IMR-90 (cell line): ENCODE data around the gene TMOD2. TPM values are rescaled to one million over a fixed set of nuclear protein-coding genes. Genes with fewer than 3 reads are reported as not detected.

Experiments used
- ATAC-seq: fragments of 200-7000 bp; cut with Tn5 transposase; 2 replicates; pipeline ENCODE4 v1.9.1; 2020; ENCODE audit warnings: low read depth, mild to moderate bottlenecking, moderate library complexity
- BruUV-seq: library from RNA; stranded (reverse); fragments of 400-500 nt; replicated peaks from 2 replicates; lab custom pipeline; 2021; lab: Mats Ljungman, UMichigan
- CTCF ChIA-PET: fragments of 300-600 bp; formaldehyde crosslinking; extraction: SDS; loops from one replicate; lab custom pipeline; 2021; ENCODE audit warnings: antibody characterized with exemption; lab: Yijun Ruan, JAX
- POLR2A ChIA-PET: fragments of 300-600 bp; sonication (Branson Sonifier 250); formaldehyde crosslinking; loops from one replicate; lab custom pipeline; 2022; ENCODE audit warnings: antibody characterized with exemption; ENCODE audit not compliant: unreplicated experiment; lab: Charles Lee
- DNase-seq: peaks from one replicate; pipeline ENCODE4 v3.0.0; 2013
- H2AFZ ChIP-seq: replicated peaks from 2 replicates; pipeline ENCODE3; 2013; ENCODE audit warnings: low read length, mild to moderate bottlenecking; ENCODE audit not compliant: poor library complexity
- H2AK5ac ChIP-seq: 2 replicates; pipeline ENCODE4 v1.6.1; 2013; ENCODE audit warnings: low read depth, low read length, inconsistent platforms
- H2AK9ac ChIP-seq: replicated peaks from 2 replicates; pipeline ENCODE3; 2013; ENCODE audit warnings: mild to moderate bottlenecking, low read depth, low read length, moderate library complexity; ENCODE audit not compliant: poor library complexity
- H2BK120ac ChIP-seq: 2 replicates; pipeline ENCODE4 v1.6.1; 2013; ENCODE audit warnings: low read depth, low read length, inconsistent platforms
- H2BK15ac ChIP-seq: 3 replicates; pipeline ENCODE4 v1.6.1; 2013; ENCODE audit warnings: low read depth, low read length, inconsistent platforms
- H2BK20ac ChIP-seq: 2 replicates; pipeline ENCODE4 v1.6.1; 2013; ENCODE audit warnings: low read depth, mild to moderate bottlenecking, inconsistent platforms, low read length, moderate library complexity
- H2BK5ac ChIP-seq: 2 replicates; pipeline ENCODE4 v1.6.1; 2013; ENCODE audit warnings: mild to moderate bottlenecking, low read depth, low read length, inconsistent platforms; ENCODE audit not compliant: poor library complexity, severe bottlenecking
- H3K14ac ChIP-seq: replicated peaks from 2 replicates; pipeline ENCODE4 v1.6.1; 2013; ENCODE audit warnings: low read depth, low read length, inconsistent platforms
- H3K18ac ChIP-seq: 2 replicates; pipeline ENCODE4 v1.6.1; 2013; ENCODE audit warnings: low read depth, low read length, control low read depth
- H3K23ac ChIP-seq: 2 replicates; pipeline ENCODE4 v1.6.1; 2013; ENCODE audit warnings: low read depth, low read length, inconsistent platforms
- H3K27ac ChIP-seq: 2 replicates; pipeline ENCODE4 v1.5.1; 2013; ENCODE audit warnings: mild to moderate bottlenecking, control low read depth, low read length; ENCODE audit not compliant: insufficient read depth
- H3K27me3 ChIP-seq: 2 replicates; pipeline ENCODE4 v1.6.1; 2013; ENCODE audit warnings: low read length; ENCODE audit not compliant: control insufficient read depth, insufficient read depth
- H3K36me3 ChIP-seq: 2 replicates; pipeline ENCODE4 v1.6.1; 2013; ENCODE audit warnings: low read length, mixed read lengths; ENCODE audit not compliant: control insufficient read depth, insufficient read depth
- H3K4ac ChIP-seq: 2 replicates; pipeline ENCODE4 v1.6.1; 2013; ENCODE audit warnings: low read depth, low read length, inconsistent platforms
- H3K4me1 ChIP-seq: 2 replicates; pipeline ENCODE4 v1.6.1; 2013; ENCODE audit warnings: low read length, mixed read lengths; ENCODE audit not compliant: control insufficient read depth, insufficient read depth
- H3K4me2 ChIP-seq: 2 replicates; pipeline ENCODE4 v1.6.1; 2013; ENCODE audit warnings: low read depth, mild to moderate bottlenecking, control low read depth, low read length, moderate library complexity
- H3K4me3 ChIP-seq: 2 replicates; pipeline ENCODE4 v1.5.1; 2013; ENCODE audit warnings: low read depth, mild to moderate bottlenecking, control low read depth, low read length, moderate library complexity; ENCODE audit not compliant: insufficient read depth
- H3K56ac ChIP-seq: 2 replicates; pipeline ENCODE4 v1.6.1; 2013; ENCODE audit warnings: low read length, inconsistent platforms; ENCODE audit not compliant: insufficient read depth; ENCODE audit errors: extremely low read depth
- H3K79me1 ChIP-seq, 2 experiments: 2 replicates each; pipeline ENCODE4 v1.6.1; 2013; ENCODE audit warnings: low read length in 2 of 2, inconsistent platforms in 1 of 2, low read depth in 1 of 2
- H3K9ac ChIP-seq: 2 replicates; pipeline ENCODE4 v1.6.1; 2013; ENCODE audit warnings: low read depth, low read length, control low read depth
- H3K9me1 ChIP-seq: 2 replicates; pipeline ENCODE4 v1.6.1; 2013; ENCODE audit warnings: low read length, inconsistent platforms; ENCODE audit not compliant: insufficient read depth
- H3K9me3 ChIP-seq: 2 replicates; pipeline ENCODE4 v1.6.1; 2013; ENCODE audit warnings: low read length; ENCODE audit not compliant: control insufficient read depth, insufficient read depth
- H4K20me1 ChIP-seq: 2 replicates; pipeline ENCODE4 v1.6.1; 2013; ENCODE audit warnings: low read length, inconsistent platforms; ENCODE audit not compliant: insufficient read depth
- H4K5ac ChIP-seq: 2 replicates; pipeline ENCODE4 v1.6.1; 2013; ENCODE audit warnings: mild to moderate bottlenecking, low read depth, low read length, control low read depth
- H4K8ac ChIP-seq, 2 experiments: 2 replicates each; pipeline ENCODE4 v1.6.1; 2013; ENCODE audit warnings: low read depth in 2 of 2, low read length in 2 of 2, control low read depth in 1 of 2, inconsistent platforms in 1 of 2
- H4K91ac ChIP-seq: 2 replicates; pipeline ENCODE4 v1.6.1; 2013; ENCODE audit warnings: low read depth, low read length, inconsistent platforms; ENCODE audit not compliant: insufficient read depth
- BHLHE40 ChIP-seq: fragments of 150-350 bp; IDR thresholded peaks from 2 replicates; pipeline ENCODE4 v1.6.1; 2016; ENCODE audit warnings: mild to moderate bottlenecking, low read depth, low read length
- CEBPB ChIP-seq: IDR thresholded peaks from 2 replicates; pipeline ENCODE4 v1.6.1; 2012; ENCODE audit warnings: low read depth, low read length, improper control_type of control experiment
- CHD1 ChIP-seq: IDR thresholded peaks from 2 replicates; pipeline ENCODE4 v1.6.1; 2012; ENCODE audit warnings: low read depth, low read length, improper control_type of control experiment
- ELK1 ChIP-seq: fragments of 150-350 bp; IDR thresholded peaks from 2 replicates; pipeline ENCODE4 v1.6.1; 2016; ENCODE audit warnings: low read depth, mild to moderate bottlenecking, low read length, moderate library complexity, borderline replicate concordance
- FOS ChIP-seq: fragments of 150-350 bp; IDR thresholded peaks from 2 replicates; pipeline ENCODE4 v1.6.1; 2016; ENCODE audit warnings: low read depth, low read length
- MAFK ChIP-seq: IDR thresholded peaks from 2 replicates; pipeline ENCODE4 v1.6.1; 2012; ENCODE audit warnings: low read depth, low read length, improper control_type of control experiment
- MAZ ChIP-seq: IDR thresholded peaks from 2 replicates; pipeline ENCODE4 v1.6.1; 2012; ENCODE audit warnings: low read depth, mild to moderate bottlenecking, low read length, improper control_type of control experiment, moderate library complexity, borderline replicate concordance
- MXI1 ChIP-seq: IDR thresholded peaks from 2 replicates; pipeline ENCODE4 v1.6.1; 2012; ENCODE audit warnings: low read depth, mild to moderate bottlenecking, low read length, moderate library complexity, borderline replicate concordance
- NFE2L2 ChIP-seq: fragments of 150-350 bp; IDR thresholded peaks from 2 replicates; pipeline ENCODE4 v1.6.1; 2016; ENCODE audit warnings: low read depth, mild to moderate bottlenecking, low read length
- POLR2A ChIP-seq: IDR thresholded peaks from 2 replicates; pipeline ENCODE4 v1.6.1; 2012; ENCODE audit warnings: mild to moderate bottlenecking, low read depth, low read length
- RAD21 ChIP-seq: IDR thresholded peaks from 2 replicates; pipeline ENCODE4 v1.6.1; 2012; ENCODE audit warnings: low read length, improper control_type of control experiment
- RCOR1 ChIP-seq: IDR thresholded peaks from 2 replicates; pipeline ENCODE4 v1.6.1; 2012; ENCODE audit warnings: mild to moderate bottlenecking, low read length, improper control_type of control experiment; ENCODE audit not compliant: insufficient replicate concordance
- RFX5 ChIP-seq: IDR thresholded peaks from 2 replicates; pipeline ENCODE4 v1.8.0; 2012; ENCODE audit warnings: low read depth, mild to moderate bottlenecking, low read length, moderate library complexity
- SMC3 ChIP-seq: fragments of 150-350 bp; IDR thresholded peaks from 2 replicates; pipeline ENCODE4 v1.6.1; 2016; ENCODE audit warnings: low read depth, mild to moderate bottlenecking, antibody characterized with exemption, low read length, moderate library complexity
- USF2 ChIP-seq: fragments of 150-350 bp; IDR thresholded peaks from 2 replicates; pipeline ENCODE4 v1.6.1; 2017; ENCODE audit warnings: mild to moderate bottlenecking, antibody characterized with exemption, low read length, low read depth
- WGBS, 2 experiments: methylation state at CpG; one replicate each; pipeline versions ENCODE4 v1.1.5 to v1.1.7; 2013; ENCODE audit warnings: missing lambda C conversion rate in 2 of 2; ENCODE audit not compliant: insufficient read length in 1 of 2; ENCODE audit errors: extremely low coverage in 2 of 2; 5-methylcytosine and 5-hydroxymethylcytosine counted together
- dilution Hi-C: fragments of 300-500 bp; cut with HindIII; formaldehyde crosslinking; loops from one replicate; pipeline ENCODE4 v1.14.3; 2018; ENCODE audit warnings: low sequenced_read_pairs; ENCODE audit not compliant: unreplicated experiment
- in situ Hi-C: fragments of 300-500 bp; cut with MboI; formaldehyde crosslinking; loops from 3 replicates; pipeline ENCODE4 v1.14.3; 2019; ENCODE audit warnings: low sequenced_read_pairs, inconsistent platforms, mixed read lengths
- intact Hi-C: fragments of 100-400 bp; cut with micrococcal nuclease; formaldehyde crosslinking; loops from 2 replicates; pipeline ENCODE4 v1.10.0; 2022
- polyA plus RNA-seq, 3 experiments: library from polyadenylated mRNA; depleted of rRNA; stranded (reverse); fragments of >200 nt; gene quantifications; 2 replicates each; pipeline ENCODE4 v1.2.3, GENCODE V29; 2012; ENCODE audit warnings: low replicate concordance in 1 of 3
- total RNA-seq: library from RNA; depleted of rRNA; stranded (reverse); fragments of >200 nt; gene quantifications from 2 replicates; pipeline ENCODE4 v1.2.3, GENCODE V29; 2012
- TF ChIP-seq, protein P1 (sequence below): conservative IDR thresholded peaks from 2 replicates; pipeline ENCODE4 v1.5.1; 2012; ENCODE audit warnings: mild to moderate bottlenecking, low read depth, low read length, improper control_type of control experiment

The TMOD2 gene
- total and polyA plus RNA-seq, 2 of the 4 experiments (the other 2 are of a cell fraction): 2.8 to 5.4 TPM

- Histone ChIP-seq H2AK9ac (no peak overlapping the region), H3K56ac (no peak overlapping the region), H2AFZ (no peak overlapping the region), H3K27ac (no peak overlapping the region), H3K4me1 (no peaks in the 10 kb centered on the region), H3K36me3 (0 out of 2 replicates have a peak, but pooled peaks cover 2% of the 10 kb centered on the region), H2BK120ac (no peak overlapping the region), H2AK5ac (no peak overlapping the region), H3K27me3 (no peaks in the 10 kb centered on the region), H3K23ac (no peak overlapping the region), H4K20me1 (no peaks in the 10 kb centered on the region), H3K18ac (no peak overlapping the region), H3K4me2 (no peak overlapping the region), H2BK5ac (no peak overlapping the region), H4K8ac (no peak overlapping the region), H2BK15ac (no peak overlapping the region), H3K9me1 (no peaks in the 10 kb centered on the region), H3K14ac (no peak overlapping the region), H3K4ac (no peak overlapping the region), H3K9me3 (no peaks in the 10 kb centered on the region), H3K4me3 (no peak overlapping the region), H3K9ac (no peak overlapping the region), H4K91ac (no peak overlapping the region), H3K79me1 (no peaks in the 10 kb centered on the region), H4K5ac (no peak overlapping the region), H2BK20ac (no peak overlapping the region)
- POLR2A ChIA-PET: no interaction called here
- TF ChIP-seq CEBPB: no peak
- TF ChIP-seq ELK1: no peak
- no peak for TF ChIP-seq RFX5
- TF ChIP-seq, protein P1, sequence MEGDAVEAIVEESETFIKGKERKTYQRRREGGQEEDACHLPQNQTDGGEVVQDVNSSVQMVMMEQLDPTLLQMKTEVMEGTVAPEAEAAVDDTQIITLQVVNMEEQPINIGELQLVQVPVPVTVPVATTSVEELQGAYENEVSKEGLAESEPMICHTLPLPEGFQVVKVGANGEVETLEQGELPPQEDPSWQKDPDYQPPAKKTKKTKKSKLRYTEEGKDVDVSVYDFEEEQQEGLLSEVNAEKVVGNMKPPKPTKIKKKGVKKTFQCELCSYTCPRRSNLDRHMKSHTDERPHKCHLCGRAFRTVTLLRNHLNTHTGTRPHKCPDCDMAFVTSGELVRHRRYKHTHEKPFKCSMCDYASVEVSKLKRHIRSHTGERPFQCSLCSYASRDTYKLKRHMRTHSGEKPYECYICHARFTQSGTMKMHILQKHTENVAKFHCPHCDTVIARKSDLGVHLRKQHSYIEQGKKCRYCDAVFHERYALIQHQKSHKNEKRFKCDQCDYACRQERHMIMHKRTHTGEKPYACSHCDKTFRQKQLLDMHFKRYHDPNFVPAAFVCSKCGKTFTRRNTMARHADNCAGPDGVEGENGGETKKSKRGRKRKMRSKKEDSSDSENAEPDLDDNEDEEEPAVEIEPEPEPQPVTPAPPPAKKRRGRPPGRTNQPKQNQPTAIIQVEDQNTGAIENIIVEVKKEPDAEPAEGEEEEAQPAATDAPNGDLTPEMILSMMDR: no peak
- TF ChIP-seq BHLHE40: no peak
- TF ChIP-seq NFE2L2: no peak
- no peak for TF ChIP-seq MAFK
- TF ChIP-seq SMC3: no peak
- TF ChIP-seq MXI1: no peak
- no peak for TF ChIP-seq RAD21
- TF ChIP-seq CHD1: no peak
- TF ChIP-seq FOS: no peak
- TF ChIP-seq RCOR1: no peak
- no peak for TF ChIP-seq POLR2A
- no peak for TF ChIP-seq MAZ
- no peak for TF ChIP-seq USF2
- in situ Hi-C loops: no loop called here
- CTCF ChIA-PET: interaction anchor here (1.1 to 2.4 kb wide), 2 partner anchors 50 to 131 kb away, joined by 4 to 6 read pairs; no protein-coding TSS in a partner anchor
- intact Hi-C loops: loop anchor here (10.0 kb wide), 1 partner anchor 444 kb away; no protein-coding TSS in a partner anchor
- dilution Hi-C loops: no loop called here
- WGBS, 2 experiments: no CpG with 5 or more reads among the region's 1 CpG
- no peak for ATAC-seq
- BruUV-seq: no TSS peak
- DNase-seq: peak; percentile 15
Measured at GRCh38 chr15:51780636-51781035, 29.2 kb downstream of the TMOD2 start.
